Suppressor macrophage treated with lipopolysaccharide for 4 hours (primary cell): ENCODE measurements around the gene LIM2.
"Not testable (repeated sequence)": the region's sequence is repeated elsewhere in the genome, so short reads cannot be mapped to it uniquely, and the experiment has no call there.

Experiments used
- DNase-seq: peaks from one replicate; pipeline ENCODE4 v3.0.0-alpha.2; 2020

Gene LIM2, protein sequence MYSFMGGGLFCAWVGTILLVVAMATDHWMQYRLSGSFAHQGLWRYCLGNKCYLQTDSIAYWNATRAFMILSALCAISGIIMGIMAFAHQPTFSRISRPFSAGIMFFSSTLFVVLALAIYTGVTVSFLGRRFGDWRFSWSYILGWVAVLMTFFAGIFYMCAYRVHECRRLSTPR

DNA sequence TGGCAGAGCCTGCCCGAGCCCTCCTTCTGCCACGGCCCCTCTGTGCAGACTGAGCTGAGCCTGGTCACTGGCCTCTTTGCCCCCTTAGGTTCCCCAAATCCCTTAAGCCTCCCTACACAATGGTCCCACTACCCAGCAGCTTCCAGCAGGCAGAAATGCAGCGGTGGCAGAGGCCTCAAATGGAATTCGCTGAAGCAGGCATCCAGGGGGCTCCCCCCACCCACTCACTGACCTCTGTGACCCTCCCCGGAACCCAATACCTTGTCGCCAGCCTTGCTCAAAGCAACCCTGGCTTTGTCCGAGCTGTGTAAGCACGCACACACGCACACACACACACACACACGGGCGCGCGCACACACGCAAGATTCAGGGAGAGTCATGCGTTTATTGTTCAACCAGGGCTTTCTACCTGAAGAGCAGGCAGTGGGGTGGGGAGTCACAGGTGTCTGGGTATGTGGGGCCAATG, at the start of gene LIM2:
TSS of gene LIM2 (minus strand) at position 51 of the 466 bp plus-strand sequence. CDS start 531 bp downstream, outside the sequence.
- DNase-seq, result no peak

DNA sequence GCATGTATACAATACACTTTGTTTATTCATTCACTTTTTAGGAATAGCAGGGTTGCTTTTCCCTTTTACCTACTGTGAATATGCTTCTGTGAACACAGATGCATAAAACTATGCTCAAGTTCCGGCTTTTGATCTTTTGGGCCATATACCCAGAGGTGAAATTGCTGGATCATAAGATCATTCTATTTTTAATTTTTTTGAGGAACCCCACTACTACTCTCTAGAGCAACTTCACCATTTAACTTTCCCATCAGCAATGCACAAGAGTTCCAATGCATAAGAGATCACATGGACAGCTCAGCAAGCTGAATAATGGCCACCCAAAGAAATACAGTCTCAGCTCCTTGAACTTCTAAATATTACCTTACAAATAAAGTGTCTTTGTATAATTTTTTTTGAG, 46.7 kb upstream of the LIM2 start:
- peak; percentile 19 for DNase-seq

DNA sequence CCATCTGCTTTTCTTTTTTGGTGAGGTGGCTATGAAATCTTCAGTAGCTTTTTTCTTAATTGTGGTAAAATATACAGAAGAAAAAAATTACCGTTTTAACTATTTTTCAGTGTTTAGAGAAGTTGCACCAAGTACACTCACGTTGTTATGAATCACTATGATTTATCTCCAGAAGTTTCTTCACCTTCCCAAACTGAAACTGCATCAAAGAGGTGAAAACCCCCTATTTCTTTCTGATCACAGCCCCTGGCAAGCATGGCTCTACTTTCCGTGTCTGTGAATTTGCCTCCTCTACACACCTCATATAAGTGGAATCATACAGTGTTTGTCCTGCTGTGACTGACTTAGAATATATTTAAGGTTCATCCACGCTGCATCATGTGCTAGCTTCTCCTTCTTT, 45.3 kb upstream of the LIM2 start:
- DNase-seq, result peak; percentile 83

DNA sequence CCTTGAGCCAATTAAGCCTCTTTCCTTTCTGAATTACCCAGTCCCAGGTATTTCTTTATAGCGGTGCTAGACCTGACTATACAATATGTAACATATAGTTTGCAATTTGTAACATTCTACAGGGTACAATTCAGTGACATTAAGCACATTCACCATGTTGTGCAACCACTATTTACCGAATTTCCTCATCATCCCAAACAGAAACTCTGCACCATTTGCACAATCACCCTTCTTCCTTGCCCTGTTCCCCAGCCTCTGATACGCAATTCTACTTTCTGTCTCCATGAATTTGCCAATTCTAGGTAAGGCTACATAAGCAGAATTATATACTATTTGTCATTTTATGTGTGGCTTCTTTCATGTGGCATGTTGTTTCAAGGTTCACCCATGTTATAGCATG, 43.4 kb upstream of the LIM2 start:
- peak; percentile 92 for DNase-seq

DNA sequence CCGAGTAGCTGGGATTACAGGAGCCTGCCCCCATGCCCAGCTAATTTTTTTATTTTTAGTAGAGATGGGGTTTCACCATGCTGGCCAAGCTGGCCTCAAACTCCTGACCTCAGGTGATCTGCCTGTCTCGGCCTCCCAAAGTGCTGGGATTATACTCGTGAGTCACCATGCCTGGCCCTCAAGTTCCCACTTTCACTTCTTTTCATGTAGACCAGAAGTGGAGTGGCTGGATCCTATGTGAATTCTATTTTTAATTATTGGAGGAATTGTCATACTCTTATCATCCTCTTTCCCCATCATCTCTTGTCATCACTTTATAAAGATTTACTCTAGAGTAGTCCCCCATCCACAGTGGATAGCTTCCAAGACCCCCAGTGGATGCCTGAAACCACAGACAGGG, 42.4 kb upstream of the LIM2 start:
- peak; percentile 77 for DNase-seq

DNA sequence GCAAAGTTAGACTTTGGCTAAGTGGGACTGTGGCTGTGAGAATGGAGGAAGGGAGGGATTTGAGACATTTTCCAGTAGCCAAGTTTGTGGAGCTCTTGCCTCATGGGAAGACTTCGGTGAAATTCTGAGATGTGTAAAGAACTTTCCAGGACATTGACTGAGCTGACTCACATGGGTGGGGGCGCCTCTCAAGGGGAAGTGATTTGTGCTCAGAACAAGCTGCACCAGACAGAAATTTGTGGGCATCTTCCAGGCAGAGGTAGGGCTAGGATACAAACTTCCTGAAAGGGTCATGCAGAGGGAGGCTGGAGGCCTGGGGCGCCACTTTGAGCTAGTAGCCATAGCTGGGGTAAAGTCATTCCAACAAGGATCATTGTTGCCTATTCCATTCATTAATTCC, 39.4 kb upstream of the LIM2 start:
- peak; percentile 93 for DNase-seq

DNA sequence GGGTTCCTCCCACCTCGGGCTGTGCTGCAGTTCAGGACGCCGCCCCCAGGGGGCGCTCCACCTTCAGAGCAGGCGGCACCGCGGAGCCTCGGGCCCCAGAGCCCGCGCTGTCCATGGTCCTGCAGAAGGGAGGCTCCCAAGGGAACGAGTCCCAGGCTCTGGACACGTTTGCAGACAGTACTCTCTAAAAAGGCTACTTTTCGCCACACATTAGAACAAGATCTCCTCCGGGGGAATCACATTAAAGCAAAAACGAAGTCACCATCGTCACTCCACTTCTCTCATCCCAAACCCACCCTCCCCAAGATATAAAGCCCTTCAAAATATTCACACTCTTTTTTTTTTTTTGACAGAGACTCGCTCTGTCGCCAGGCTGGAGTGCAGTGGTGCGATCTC, 34.3 kb upstream of the LIM2 start:
- peak; percentile 96 for DNase-seq

DNA sequence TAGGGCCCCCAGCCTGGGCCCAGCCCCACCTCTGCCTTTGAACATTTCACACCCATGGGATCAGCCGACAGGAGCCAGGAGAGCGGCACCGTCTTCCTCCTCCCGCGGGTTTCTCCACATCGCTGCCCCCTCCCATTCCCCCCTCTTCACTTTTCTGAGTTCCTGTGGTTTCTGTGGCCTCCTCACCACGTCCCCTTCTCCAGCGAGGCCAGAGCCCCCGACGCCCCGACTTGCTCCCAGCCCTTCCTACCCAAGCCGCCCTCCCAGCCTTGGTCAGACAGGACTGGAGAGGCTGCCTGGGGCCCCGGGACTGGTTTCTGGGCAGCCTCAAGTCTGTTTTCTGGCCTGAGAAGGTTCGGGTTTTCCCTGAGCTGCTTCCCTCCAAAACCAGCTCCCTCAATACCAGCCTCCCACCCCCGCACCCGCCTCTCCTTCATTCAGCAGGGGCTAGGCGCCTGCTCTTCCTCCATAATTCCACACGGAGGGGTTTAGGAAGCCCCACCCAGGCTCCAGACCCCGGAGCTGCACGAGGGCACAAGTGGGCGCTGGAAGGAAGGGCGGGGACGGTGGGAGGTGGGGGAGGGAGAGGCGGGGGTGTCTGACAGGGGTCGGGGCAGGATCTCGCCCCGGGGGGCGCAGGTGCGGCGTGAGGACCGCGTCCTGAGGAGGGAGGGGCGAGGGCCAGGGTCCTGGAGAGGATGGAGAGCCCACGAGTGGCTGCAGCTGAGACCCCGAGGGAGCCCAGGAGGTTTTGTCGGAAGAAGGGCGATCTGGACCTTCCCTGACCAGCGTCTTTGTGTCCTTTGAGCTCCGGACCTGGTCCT, 33.7 kb upstream of the LIM2 start:
- DNase-seq, result no peak

DNA sequence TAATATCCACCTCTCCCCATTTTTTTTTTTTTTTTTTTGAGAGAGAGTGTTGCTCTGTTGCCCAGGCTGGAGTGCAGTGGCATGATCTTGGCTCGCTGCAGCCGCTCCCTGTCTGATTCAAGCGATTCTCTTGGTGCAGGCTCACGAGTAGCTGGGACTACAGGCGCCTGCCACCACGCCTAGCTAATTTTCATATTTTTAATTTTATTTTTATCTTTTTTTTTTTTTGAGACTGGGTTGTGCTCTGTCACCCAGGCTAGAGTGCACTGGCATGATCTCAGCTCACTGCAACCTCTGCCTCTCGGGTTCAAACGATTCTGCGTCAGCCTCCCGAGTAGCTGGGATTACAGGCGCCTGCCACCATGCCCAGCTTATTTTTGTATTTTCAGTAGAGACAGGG, 32.7 kb upstream of the LIM2 start:
- DNase-seq, result not testable (repeated sequence)

DNA sequence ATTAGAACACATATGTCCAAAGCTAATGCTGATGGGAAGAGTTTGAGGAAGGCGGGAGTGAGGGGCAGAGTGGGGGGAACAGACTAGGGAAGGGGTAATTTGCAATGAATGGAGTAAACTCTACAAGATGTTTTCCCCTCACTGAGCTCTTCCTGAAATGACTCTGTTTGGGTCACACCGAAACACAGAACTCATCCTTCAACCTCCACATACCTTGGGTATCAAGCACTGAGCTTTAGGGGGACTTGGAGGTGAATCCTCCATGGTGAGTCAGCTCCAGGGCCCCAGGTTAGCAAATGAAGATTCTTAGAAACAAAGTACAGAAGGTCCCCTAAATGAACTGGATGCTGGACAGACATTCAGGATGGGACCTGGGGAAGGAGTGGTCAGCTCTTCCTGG, 30.9 kb upstream of the LIM2 start:
- DNase-seq, result no peak

DNA sequence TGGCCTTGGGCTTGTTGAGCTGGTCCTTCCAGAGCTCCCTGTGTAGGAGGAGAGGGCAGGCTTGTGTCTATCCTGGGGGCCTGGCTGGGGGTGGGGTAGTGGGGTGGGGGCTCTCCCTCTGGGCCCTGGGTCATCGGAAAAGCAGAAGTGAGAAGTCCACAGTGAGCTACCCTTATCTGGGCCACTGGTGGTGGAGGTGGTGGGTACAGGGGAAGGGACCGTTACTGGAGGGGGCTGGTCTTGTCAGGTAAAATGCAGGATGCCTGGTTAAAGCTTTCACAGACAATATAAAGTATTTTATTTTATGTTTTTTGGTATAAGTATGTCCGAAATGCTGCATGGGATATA, 30.0 kb upstream of the LIM2 start:
- no peak for DNase-seq

DNA sequence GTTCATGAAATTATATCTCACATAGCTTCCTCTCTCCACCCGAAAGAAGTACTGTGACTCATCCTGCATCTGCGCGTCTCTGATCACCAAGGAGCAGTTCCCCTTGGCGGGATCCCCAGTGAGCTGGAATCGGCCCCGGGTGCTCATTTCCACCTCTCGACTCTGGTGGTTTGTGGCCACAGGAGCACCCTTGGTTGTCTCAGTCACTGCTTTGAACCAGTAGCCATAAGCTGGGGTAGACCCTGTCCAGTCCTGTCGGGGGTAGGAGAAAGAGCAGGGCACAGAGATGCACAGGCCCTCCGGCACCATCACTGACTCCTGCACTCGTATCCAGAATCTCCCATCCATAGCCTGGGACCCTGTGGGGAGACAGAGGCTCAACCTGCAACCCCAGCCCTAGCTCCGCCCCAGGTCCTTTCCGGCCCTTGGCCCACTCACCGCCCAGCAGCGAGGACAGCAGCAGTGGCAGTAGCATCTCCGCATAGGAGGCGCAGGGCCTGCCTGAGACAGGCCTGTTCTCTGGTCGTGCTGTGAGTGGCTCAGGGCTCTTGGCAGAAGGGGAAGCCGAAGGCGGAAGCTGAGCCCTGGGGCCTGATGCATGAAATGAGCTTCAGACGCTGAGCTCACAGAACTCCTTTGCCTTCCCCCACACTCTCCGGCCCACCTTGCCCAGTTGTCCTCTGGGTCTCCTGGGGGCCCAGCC, 29.5 kb upstream of the LIM2 start, which contains the start of gene SIGLEC10:
TSS of gene SIGLEC10 (minus strand) at position 536 of the 703 bp plus-strand sequence. CDS start at position 475, 61 bp downstream.
- peak; percentile 85 for DNase-seq

DNA sequence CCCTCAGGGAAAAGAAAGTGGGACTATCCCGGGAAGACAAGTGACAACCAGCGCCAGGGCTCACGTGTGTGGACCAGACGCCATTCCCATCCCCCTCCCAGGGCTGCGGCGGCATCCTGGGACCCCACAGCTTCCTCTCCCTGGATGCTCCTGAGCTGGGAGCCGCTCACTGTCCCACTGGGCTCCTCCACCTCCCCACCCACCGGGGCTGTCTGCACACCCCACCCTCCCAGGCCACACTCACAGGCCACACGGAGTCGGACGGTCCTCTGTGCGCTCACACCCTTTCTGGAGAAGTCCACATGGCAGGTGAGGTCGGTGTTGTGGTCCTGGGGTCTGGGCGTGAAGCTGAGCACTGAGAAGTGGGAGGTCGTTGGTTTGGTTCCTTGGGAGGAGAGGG, 28.6 kb upstream of the LIM2 start:
- DNase-seq, result not testable (repeated sequence)

DNA sequence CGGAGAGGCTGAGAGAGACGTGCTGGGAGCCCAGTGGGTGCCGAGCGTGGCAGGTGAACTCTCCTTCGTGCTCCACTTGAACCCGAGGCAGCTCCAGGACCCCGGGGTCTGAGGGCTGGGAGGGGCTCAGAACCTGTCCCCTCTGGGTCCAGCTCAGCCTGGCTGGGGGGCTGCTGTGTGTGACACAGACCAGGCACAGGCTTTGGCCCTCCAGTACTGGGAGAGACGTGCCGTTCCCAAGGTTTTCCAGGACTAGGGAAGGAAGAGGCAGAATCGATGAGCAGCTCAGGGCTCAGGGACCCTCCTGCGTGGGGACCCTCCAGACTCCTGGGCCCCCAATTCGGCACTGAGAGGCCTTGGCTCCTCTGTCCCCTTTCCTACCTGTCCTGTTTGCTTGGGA, 27.4 kb upstream of the LIM2 start:
- no peak for DNase-seq

DNA sequence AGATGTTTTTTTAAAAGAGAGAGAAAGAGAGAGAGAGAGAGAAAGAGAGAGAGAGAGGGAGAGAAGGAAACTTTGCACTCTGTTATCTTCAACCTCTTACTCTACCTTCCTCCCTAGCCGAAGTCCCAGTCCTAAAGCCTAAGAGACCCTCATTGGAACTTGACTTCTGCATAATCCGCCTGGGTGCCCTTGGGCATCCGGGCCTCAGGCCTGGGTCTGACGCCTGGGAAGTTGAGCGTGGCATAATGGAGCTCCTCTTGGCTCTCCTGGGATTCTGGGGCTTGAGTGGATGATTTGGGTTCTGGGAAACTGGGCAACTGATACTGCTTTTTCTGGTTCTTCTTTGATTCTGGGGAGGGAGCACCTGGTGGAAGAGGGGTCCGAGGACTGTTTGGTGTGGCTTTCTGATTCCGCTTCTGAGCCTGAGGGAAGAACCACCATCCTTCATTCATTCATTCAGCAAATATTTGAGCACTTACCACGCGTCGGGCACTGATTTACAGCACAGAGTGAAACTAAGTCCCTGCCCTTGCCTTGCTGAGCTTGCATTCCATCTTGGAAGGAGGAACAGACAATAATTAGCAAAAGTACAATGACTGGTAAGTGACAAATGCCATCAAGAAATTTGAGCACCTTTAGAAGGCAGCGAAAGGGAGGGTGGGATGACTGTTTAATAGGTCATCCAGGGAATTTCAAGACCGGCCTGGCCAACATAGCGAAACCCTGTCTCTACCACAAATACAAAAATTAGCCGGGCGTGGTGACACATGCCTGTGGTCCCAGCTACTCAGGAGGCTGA, 23.4 kb upstream of the LIM2 start:
- no peak for DNase-seq

DNA sequence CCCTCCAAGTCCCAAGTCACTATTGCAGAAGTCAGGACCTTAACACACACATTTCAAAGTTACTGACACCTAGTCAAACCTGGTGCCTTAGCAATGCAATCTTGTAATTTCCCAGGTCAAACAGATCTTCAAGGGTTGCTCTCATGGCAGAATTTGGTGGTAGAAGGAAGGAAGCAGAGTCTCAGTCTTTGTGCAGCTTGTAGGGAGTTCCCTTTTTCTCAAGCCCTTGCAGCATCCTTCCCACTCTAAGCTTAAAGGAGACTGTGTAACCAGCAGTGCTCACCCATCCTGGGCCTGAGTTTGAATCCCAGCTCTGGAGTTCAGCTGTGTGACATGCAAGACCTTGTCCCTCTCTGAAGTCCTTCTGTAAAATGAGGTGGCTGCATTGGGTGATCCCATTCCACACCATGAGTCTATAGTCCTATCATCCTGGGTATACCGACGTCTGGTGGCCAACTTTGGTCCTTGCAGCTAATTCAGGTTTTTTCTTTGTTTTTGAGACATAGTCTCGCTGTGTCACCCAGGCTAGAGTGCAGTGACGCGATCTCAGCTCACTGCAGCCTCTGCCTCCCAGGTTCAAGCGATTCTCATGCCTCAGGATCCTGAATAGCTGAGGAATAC, 19.8 kb upstream of the LIM2 start:
- peak; percentile 90 for DNase-seq

DNA sequence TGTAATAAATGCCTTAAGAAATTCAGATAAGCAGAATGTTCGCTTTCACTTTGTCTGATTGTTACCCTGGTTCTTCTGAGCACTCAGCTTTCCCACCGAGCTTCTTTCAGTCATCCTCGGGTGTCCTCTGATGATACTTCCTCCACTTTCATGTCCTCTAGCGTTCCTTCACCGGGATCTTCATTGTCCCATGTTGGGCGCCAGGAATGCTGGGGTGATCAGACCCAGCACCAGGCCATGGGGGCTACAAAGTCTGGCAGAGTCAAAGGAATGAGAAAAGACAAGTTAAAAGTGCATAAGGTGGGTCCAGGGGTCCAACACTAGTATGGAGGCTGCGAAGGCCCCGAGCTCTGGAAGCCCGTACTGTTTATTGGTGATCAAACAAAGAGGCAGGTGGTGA, 14.3 kb upstream of the LIM2 start:
- no peak for DNase-seq

DNA sequence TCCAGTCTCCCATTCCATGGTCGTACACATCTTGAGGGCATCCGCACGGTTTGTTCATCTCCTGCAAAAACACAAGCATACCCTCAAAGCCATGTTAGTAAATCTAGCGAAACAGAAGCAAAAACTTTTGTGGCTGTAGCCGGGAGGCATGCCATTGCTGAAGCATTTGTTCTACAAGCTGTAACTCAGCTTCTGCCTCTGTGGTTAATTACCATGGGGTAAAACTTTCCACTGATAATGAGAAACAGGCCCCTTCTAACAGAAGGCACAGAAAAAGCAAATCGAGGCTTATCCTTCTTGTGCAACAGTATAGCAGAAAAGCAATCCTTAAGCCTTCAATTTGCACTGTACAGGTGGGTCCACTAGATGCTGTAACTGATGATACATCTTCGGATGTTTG, 12.2 kb upstream of the LIM2 start:
- not testable (repeated sequence) for DNase-seq

DNA sequence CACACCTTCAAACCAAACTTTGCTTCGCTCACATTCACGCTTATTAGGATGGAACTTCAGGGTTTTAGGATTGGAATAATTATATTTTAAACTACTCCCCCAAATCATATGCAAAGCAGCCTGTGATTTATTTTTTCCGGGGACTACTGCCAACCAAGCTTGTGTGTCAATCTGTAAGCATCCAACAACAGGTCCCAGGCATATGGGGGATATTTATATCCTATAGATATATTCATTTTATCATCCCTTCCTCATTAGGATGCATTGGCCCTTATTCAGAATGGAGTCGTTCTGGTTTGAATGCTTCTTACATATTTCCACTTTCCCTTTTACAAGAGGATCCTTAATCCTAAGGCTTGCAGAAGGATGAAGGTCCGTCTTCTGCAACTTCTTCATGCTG, 11.5 kb upstream of the LIM2 start:
- DNase-seq, result no peak

DNA sequence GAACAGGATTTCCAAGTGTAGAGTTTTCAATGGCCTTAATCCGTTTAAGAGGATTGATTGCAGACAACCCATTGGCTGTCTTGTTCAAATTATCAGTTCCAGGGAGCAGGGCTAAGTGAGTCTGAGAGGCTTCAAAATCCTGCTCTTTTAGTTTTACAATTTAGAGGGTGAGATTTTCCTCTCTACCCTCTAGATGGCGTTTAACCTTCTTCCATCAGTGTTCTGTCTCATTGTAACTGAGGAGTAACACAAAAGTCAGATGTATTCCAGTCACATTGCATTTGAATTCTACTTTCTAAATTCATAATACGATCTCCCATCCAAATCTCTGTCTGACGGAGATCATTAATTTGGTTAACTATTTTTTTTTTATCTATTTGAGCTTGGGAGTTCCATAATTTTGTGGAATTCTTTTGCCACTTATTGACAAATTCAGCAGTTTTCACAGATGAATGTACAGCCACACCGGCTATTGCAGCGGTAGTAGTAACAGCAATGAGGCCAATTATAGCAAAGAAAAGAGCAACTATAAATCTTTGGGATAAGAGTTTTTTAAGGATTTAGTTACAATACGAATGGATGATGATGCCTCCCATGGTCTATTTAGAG, 10.4 kb upstream of the LIM2 start:
- peak; percentile 63 for DNase-seq

DNA sequence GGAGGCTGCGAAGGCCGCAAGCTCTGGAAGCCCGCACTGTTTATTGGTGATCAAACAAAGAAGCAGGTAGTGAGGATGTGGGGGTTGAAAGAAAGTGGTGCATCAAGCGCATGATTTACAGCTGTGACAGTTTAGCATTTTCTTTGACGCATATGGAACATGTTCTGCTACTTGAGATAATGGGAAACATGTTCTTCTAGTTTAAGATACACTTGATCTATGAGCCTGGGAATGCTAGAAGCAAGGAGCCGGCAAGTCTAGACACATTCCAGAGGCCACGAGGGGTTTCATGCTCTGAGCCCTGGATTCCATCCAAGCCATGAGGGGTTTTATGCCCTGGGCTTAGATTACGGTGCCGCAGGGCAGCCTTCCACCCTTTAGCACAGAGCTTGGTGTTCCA, 9.7 kb upstream of the LIM2 start:
- not testable (repeated sequence) for DNase-seq

DNA sequence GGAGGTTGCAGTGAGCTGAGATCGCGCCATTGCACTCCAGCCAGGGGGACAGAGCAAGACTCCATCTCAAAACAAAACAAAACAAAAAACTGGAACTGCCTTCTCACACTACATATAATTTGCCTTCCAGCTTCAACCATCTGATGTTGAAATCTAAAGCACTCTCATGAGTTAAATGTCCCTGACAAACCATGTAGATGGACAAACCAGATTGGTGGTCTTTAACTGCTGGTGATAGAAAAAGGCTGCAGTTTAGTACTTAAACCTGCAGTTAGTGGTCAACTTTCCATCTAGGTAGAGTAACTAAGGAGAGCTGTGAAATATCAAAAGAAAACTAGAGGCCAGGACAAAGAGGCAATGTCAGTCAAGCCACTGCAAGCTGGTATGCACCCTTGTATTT, 8.4 kb upstream of the LIM2 start:
- no peak for DNase-seq
